ENCODE results near the gene CLEC3A. TPM values are rescaled to one million over a fixed set of nuclear protein-coding genes. Genes with fewer than 3 reads are reported as not detected.

The CLEC3A gene
- total RNA-seq, 1 experiment from 2014 or later = not detected

- ChIA-PET POLR2A (ENCODE audit: unreplicated experiment) (no interaction called here), CTCF (no interaction called here)
Observed at GRCh38 chr16:77986011-77986740, 36.2 kb upstream of the CLEC3A start.

DNA sequence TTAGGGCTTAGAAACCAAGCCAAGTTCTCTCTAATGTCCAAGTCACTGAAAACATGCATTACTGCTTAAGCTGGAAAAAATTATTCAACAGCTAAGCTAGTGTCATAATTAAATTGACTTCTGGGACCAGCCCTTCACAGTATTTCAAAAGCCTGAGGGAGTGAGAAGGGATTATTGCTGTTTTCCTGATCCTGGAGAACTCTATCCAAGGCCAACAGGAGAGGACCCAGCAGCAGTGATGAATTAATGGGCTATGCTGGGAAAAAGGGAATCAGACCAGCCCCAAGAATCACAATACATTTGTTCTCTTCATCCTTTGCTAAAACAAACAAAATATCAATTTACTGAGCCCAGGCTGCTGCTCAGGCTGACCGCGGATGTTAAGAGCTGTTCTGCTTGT is 34.5 kb upstream of the CLEC3A start:
- Histone ChIP-seq H2AFZ (ENCODE audit: low read length) (no peak overlapping the region), H3K27me3 (ENCODE audit: low read length) (no peaks in the 10 kb centered on the region), H3F3A (ENCODE audit: low read length, unreplicated experiment) (no peaks in the 10 kb centered on the region), H4K20me1 (ENCODE audit: low read length) (no peaks in the 10 kb centered on the region), H3K4me2 (ENCODE audit: low read length) (no peak overlapping the region), H3K9ac (ENCODE audit: low read length) (no peak overlapping the region), H3K79me2 (ENCODE audit: low read length) (no peaks in the 10 kb centered on the region), H3K36me3 (ENCODE audit: low read depth, low read length) (no peaks in the 10 kb centered on the region), H3K4me1 (ENCODE audit: insufficient read depth, low read length) (no peaks in the 10 kb centered on the region), H3K4me3 (ENCODE audit: low read length) (no peak overlapping the region), H3K27ac (ENCODE audit: low read length) (no peak overlapping the region), H3K9me2 (replicated peaks; ENCODE audit: low read length) (no peaks in the 10 kb centered on the region), H3K9me3 (ENCODE audit: low read length) (no peaks in the 10 kb centered on the region)
- ChIA-PET POLR2A (ENCODE audit: unreplicated experiment) (no interaction called here), CTCF (no interaction called here)
- TF ChIP-seq CTCF (conservative IDR thresholded peaks at IDR 0.05; ENCODE audit: low read depth, low read length) (no peak), EZH2 (IDR thresholded peaks at IDR 0.05; ENCODE audit: low read length, unreplicated experiment) (no peak), EZH2phosphoT487 (IDR thresholded peaks at IDR 0.05; ENCODE audit: borderline replicate concordance, low read length) (no peak)
- no peak for DNase-seq
- no TSS peak for BruUV-seq (replicated peaks)
- intact Hi-C loops (cut with micrococcal nuclease) = no loop called here
- ATAC-seq = no peak

More at GRCh38 chr16:77986011-77986740, 36.2 kb upstream of the CLEC3A start:
- Histone ChIP-seq H3K9ac (ENCODE audit: low read length) (no peak overlapping the region), H3K27ac (ENCODE audit: low read length) (no peak overlapping the region), H3K4me3 (ENCODE audit: low read length) (no peak overlapping the region), H3K4me1 (ENCODE audit: insufficient read depth, low read length) (no peaks in the 10 kb centered on the region), H4K20me1 (ENCODE audit: low read length) (no peaks in the 10 kb centered on the region), H3K36me3 (ENCODE audit: low read depth, low read length) (no peaks in the 10 kb centered on the region), H3K9me2 (replicated peaks; ENCODE audit: low read length) (no peaks in the 10 kb centered on the region), H2AFZ (ENCODE audit: low read length) (no peak overlapping the region), H3F3A (ENCODE audit: low read length, unreplicated experiment) (no peaks in the 10 kb centered on the region), H3K27me3 (ENCODE audit: low read length) (no peaks in the 10 kb centered on the region), H3K9me3 (ENCODE audit: low read length) (no peaks in the 10 kb centered on the region), H3K79me2 (ENCODE audit: low read length) (no peaks in the 10 kb centered on the region), H3K4me2 (ENCODE audit: low read length) (no peak overlapping the region)
- intact Hi-C loops (cut with micrococcal nuclease) = no loop called here
- BruUV-seq (replicated peaks) = no TSS peak
- TF ChIP-seq EZH2phosphoT487 (IDR thresholded peaks at IDR 0.05; ENCODE audit: borderline replicate concordance, low read length) = no peak
- no peak for TF ChIP-seq CTCF (conservative IDR thresholded peaks at IDR 0.05; ENCODE audit: low read depth, low read length)
- no peak for TF ChIP-seq EZH2 (IDR thresholded peaks at IDR 0.05; ENCODE audit: low read length, unreplicated experiment)
- ATAC-seq (no peak), DNase-seq (no peak)

DNA sequence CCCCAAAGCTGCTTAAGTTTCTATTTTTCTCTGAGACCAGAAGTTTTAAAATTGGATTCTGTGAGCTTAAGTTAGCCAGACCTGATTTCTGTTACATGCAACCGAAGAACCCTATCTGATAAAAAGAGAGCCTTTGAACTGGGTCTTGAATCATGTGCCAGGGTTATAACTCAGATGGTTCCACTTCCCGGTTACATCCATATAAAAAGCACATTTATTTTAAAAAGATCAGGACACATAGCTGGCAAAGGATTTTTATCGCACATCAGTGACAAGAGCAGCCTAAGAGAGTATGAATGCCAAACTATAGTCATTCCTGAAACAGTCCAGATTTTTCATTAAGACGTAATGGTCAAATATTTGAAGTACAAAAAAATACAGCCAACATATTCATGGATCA is 32.5 kb upstream of the CLEC3A start:
- Histone ChIP-seq H3K36me3 (ENCODE audit: low read depth, low read length) (no peaks in the 10 kb centered on the region), H3F3A (ENCODE audit: low read length, unreplicated experiment) (no peaks in the 10 kb centered on the region), H3K4me3 (ENCODE audit: low read length) (no peak overlapping the region), H3K27ac (ENCODE audit: low read length) (no peak overlapping the region), H3K79me2 (ENCODE audit: low read length) (no peaks in the 10 kb centered on the region), H3K4me2 (ENCODE audit: low read length) (no peak overlapping the region), H4K20me1 (ENCODE audit: low read length) (no peaks in the 10 kb centered on the region), H2AFZ (ENCODE audit: low read length) (no peak overlapping the region), H3K9me2 (replicated peaks; ENCODE audit: low read length) (no peaks in the 10 kb centered on the region), H3K9ac (ENCODE audit: low read length) (no peak overlapping the region), H3K4me1 (ENCODE audit: insufficient read depth, low read length) (no peaks in the 10 kb centered on the region), H3K9me3 (ENCODE audit: low read length) (no peaks in the 10 kb centered on the region), H3K27me3 (ENCODE audit: low read length) (no peaks in the 10 kb centered on the region)
- ChIA-PET POLR2A (ENCODE audit: unreplicated experiment) (no interaction called here), CTCF (no interaction called here)
- BruUV-seq (replicated peaks) = no TSS peak
- ATAC-seq (no peak), DNase-seq (no peak)
- intact Hi-C loops (cut with micrococcal nuclease) = no loop called here
- TF ChIP-seq EZH2phosphoT487 (IDR thresholded peaks at IDR 0.05; ENCODE audit: borderline replicate concordance, low read length) = no peak
- TF ChIP-seq CTCF (conservative IDR thresholded peaks at IDR 0.05; ENCODE audit: low read depth, low read length) = no peak
- TF ChIP-seq EZH2 (IDR thresholded peaks at IDR 0.05; ENCODE audit: low read length, unreplicated experiment) = no peak

Data from PC-3 (cell line).